Measurements from ENCODE around the gene RGS7.

- TF ChIP-seq, protein P1, sequence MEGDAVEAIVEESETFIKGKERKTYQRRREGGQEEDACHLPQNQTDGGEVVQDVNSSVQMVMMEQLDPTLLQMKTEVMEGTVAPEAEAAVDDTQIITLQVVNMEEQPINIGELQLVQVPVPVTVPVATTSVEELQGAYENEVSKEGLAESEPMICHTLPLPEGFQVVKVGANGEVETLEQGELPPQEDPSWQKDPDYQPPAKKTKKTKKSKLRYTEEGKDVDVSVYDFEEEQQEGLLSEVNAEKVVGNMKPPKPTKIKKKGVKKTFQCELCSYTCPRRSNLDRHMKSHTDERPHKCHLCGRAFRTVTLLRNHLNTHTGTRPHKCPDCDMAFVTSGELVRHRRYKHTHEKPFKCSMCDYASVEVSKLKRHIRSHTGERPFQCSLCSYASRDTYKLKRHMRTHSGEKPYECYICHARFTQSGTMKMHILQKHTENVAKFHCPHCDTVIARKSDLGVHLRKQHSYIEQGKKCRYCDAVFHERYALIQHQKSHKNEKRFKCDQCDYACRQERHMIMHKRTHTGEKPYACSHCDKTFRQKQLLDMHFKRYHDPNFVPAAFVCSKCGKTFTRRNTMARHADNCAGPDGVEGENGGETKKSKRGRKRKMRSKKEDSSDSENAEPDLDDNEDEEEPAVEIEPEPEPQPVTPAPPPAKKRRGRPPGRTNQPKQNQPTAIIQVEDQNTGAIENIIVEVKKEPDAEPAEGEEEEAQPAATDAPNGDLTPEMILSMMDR (IDR thresholded peaks at IDR 0.05 in 8 of 11, conservative IDR thresholded peaks at IDR 0.05 in 3 of 11): no peak
- TF ChIP-seq POLR2A (IDR thresholded peaks at IDR 0.05): no peak
Observed at GRCh38 chr1:241139047-241139446, 218.0 kb downstream of the RGS7 start.
